Activated T-helper 17 cell treated with anti-CD3 and anti-CD28 coated beads, Interleukin-2, amount 50 U/mL, for 72 hours (primary cell): ENCODE data around the gene HABP2. TPM values are rescaled to one million over a fixed set of nuclear protein-coding genes. Genes with fewer than 3 reads are reported as not detected.

Experiments
- ATAC-seq: fragments of 150-1000 bp; cut with Tn5 transposase; replicated peaks from 2 replicates; pipeline ENCODE4 v1.10.0; 2021; ENCODE audit warnings: mild to moderate bottlenecking, moderate library complexity
- H3K27ac Mint-ChIP-seq: one replicate; pipeline ENCODE4 v1.8.0; 2022; ENCODE audit warnings: mixed read lengths
- H3K27me3 Mint-ChIP-seq: one replicate; pipeline ENCODE4 v1.8.0; 2022; ENCODE audit warnings: mixed read lengths
- H3K36me3 Mint-ChIP-seq: one replicate; pipeline ENCODE4 v1.8.0; 2022; ENCODE audit warnings: low read depth, mild to moderate bottlenecking, mixed read lengths
- H3K4me1 Mint-ChIP-seq: one replicate; pipeline ENCODE4 v1.8.0; 2022; ENCODE audit warnings: mixed read lengths
- H3K4me3 Mint-ChIP-seq: one replicate; pipeline ENCODE4 v1.8.0; 2022; ENCODE audit warnings: mild to moderate bottlenecking, mixed read lengths
- H3K9me3 Mint-ChIP-seq: one replicate; pipeline ENCODE4 v1.8.0; 2022; ENCODE audit warnings: mixed read lengths
- total RNA-seq, 2 donors: library from RNA; stranded (reverse); gene quantifications; one replicate each; pipeline ENCODE4 v1.2.3, GENCODE V29; 2022

HABP2 gene
- total RNA-seq, 2 donors from 2014 or later = not detected

GRCh38 chr10:113521475-113521795 lies 31.4 kb upstream of the HABP2 start:
- no peaks in the 10 kb centered on the region for H3K4me1 Mint-ChIP-seq
- ATAC-seq = no peak
- H3K27me3 Mint-ChIP-seq = peaks cover 11% of the 10 kb centered on the region
- H3K9me3 Mint-ChIP-seq = no peaks in the 10 kb centered on the region
- H3K27ac Mint-ChIP-seq = no peak overlapping the region
- no peaks in the 10 kb centered on the region for H3K36me3 Mint-ChIP-seq
- no peak overlapping the region for H3K4me3 Mint-ChIP-seq

- Mint-ChIP-seq H3K4me1 (no peaks in the 10 kb centered on the region), H3K27ac (no peak overlapping the region), H3K9me3 (no peaks in the 10 kb centered on the region), H3K36me3 (no peaks in the 10 kb centered on the region), H3K4me3 (no peak overlapping the region), H3K27me3 (peaks cover 9% of the 10 kb centered on the region)
- no peak for ATAC-seq
Observed at GRCh38 chr10:113522460-113522859, 30.4 kb upstream of the HABP2 start.

GRCh38 chr10:113523071-113523470 lies 29.8 kb upstream of the HABP2 start:
- Mint-ChIP-seq H3K36me3 (no peaks in the 10 kb centered on the region), H3K4me3 (no peak overlapping the region), H3K9me3 (no peaks in the 10 kb centered on the region), H3K4me1 (no peaks in the 10 kb centered on the region), H3K27ac (no peak overlapping the region), H3K27me3 (peaks cover 9% of the 10 kb centered on the region)
- no peak for ATAC-seq

- no peak overlapping the region for H3K4me3 Mint-ChIP-seq
- ATAC-seq = no peak
- H3K27ac Mint-ChIP-seq = no peak overlapping the region
- peaks cover 9% of the 10 kb centered on the region for H3K27me3 Mint-ChIP-seq
- H3K36me3 Mint-ChIP-seq = no peaks in the 10 kb centered on the region
- H3K9me3 Mint-ChIP-seq = no peaks in the 10 kb centered on the region
- no peaks in the 10 kb centered on the region for H3K4me1 Mint-ChIP-seq
Observed at GRCh38 chr10:113523628-113524027, 29.2 kb upstream of the HABP2 start.

GRCh38 chr10:113524120-113524519 lies 28.7 kb upstream of the HABP2 start:
- no peak overlapping the region for H3K27ac Mint-ChIP-seq
- no peaks in the 10 kb centered on the region for H3K9me3 Mint-ChIP-seq
- no peak for ATAC-seq
- H3K4me1 Mint-ChIP-seq = no peaks in the 10 kb centered on the region
- peaks cover 9% of the 10 kb centered on the region for H3K27me3 Mint-ChIP-seq
- no peaks in the 10 kb centered on the region for H3K36me3 Mint-ChIP-seq
- H3K4me3 Mint-ChIP-seq = no peak overlapping the region

GRCh38 chr10:113524539-113525490 lies 28.0 kb upstream of the HABP2 start:
- ATAC-seq = no peak
- H3K27ac Mint-ChIP-seq = no peak overlapping the region
- peaks cover 13% of the 10 kb centered on the region for H3K27me3 Mint-ChIP-seq
- no peaks in the 10 kb centered on the region for H3K36me3 Mint-ChIP-seq
- no peaks in the 10 kb centered on the region for H3K4me1 Mint-ChIP-seq
- no peak overlapping the region for H3K4me3 Mint-ChIP-seq
- no peaks in the 10 kb centered on the region for H3K9me3 Mint-ChIP-seq

- Mint-ChIP-seq H3K36me3 (no peaks in the 10 kb centered on the region), H3K4me1 (no peaks in the 10 kb centered on the region), H3K4me3 (no peak overlapping the region), H3K27ac (no peak overlapping the region), H3K27me3 (peaks cover 12% of the 10 kb centered on the region), H3K9me3 (no peaks in the 10 kb centered on the region)
- no peak for ATAC-seq
Observed at GRCh38 chr10:113525713-113526112, 27.1 kb upstream of the HABP2 start.

- H3K27ac Mint-ChIP-seq = no peak overlapping the region
- no peaks in the 10 kb centered on the region for H3K36me3 Mint-ChIP-seq
- no peaks in the 10 kb centered on the region for H3K4me1 Mint-ChIP-seq
- H3K4me3 Mint-ChIP-seq = no peak overlapping the region
- no peak for ATAC-seq
- H3K9me3 Mint-ChIP-seq = no peaks in the 10 kb centered on the region
- peaks cover 9% of the 10 kb centered on the region for H3K27me3 Mint-ChIP-seq
Observed at GRCh38 chr10:113527211-113527906, 25.5 kb upstream of the HABP2 start.

GRCh38 chr10:113528876-113529275 lies 24.0 kb upstream of the HABP2 start:
- ATAC-seq = no peak
- no peaks in the 10 kb centered on the region for H3K9me3 Mint-ChIP-seq
- peaks cover 12% of the 10 kb centered on the region for H3K27me3 Mint-ChIP-seq
- no peak overlapping the region for H3K4me3 Mint-ChIP-seq
- H3K4me1 Mint-ChIP-seq = no peaks in the 10 kb centered on the region
- no peaks in the 10 kb centered on the region for H3K36me3 Mint-ChIP-seq
- H3K27ac Mint-ChIP-seq = no peak overlapping the region

GRCh38 chr10:113529575-113529974 lies 23.3 kb upstream of the HABP2 start:
- Mint-ChIP-seq H3K27me3 (peaks cover 17% of the 10 kb centered on the region), H3K4me3 (no peak overlapping the region), H3K9me3 (no peaks in the 10 kb centered on the region)

GRCh38 chr10:113530476-113530875 lies 22.4 kb upstream of the HABP2 start:
- ATAC-seq = no peak
- H3K27me3 Mint-ChIP-seq = peaks cover 21% of the 10 kb centered on the region
- H3K27ac Mint-ChIP-seq = no peak overlapping the region
- H3K9me3 Mint-ChIP-seq = no peaks in the 10 kb centered on the region
- no peaks in the 10 kb centered on the region for H3K36me3 Mint-ChIP-seq
- no peaks in the 10 kb centered on the region for H3K4me1 Mint-ChIP-seq
- no peak overlapping the region for H3K4me3 Mint-ChIP-seq

More at GRCh38 chr10:113529575-113529974, 23.3 kb upstream of the HABP2 start:
- ATAC-seq = no peak
- Mint-ChIP-seq H3K36me3 (no peaks in the 10 kb centered on the region), H3K27ac (no peak overlapping the region), H3K4me1 (no peaks in the 10 kb centered on the region)

GRCh38 chr10:113532724-113533123 lies 20.1 kb upstream of the HABP2 start:
- no peaks in the 10 kb centered on the region for H3K36me3 Mint-ChIP-seq
- H3K4me1 Mint-ChIP-seq = no peaks in the 10 kb centered on the region
- no peak overlapping the region for H3K27ac Mint-ChIP-seq
- peaks cover 23% of the 10 kb centered on the region for H3K27me3 Mint-ChIP-seq
- H3K4me3 Mint-ChIP-seq = no peak overlapping the region
- ATAC-seq = no peak
- no peaks in the 10 kb centered on the region for H3K9me3 Mint-ChIP-seq

GRCh38 chr10:113533801-113534200 lies 19.1 kb upstream of the HABP2 start:
- no peak for ATAC-seq
- H3K9me3 Mint-ChIP-seq = no peaks in the 10 kb centered on the region

GRCh38 chr10:113534423-113534822 lies 18.4 kb upstream of the HABP2 start:
- H3K4me3 Mint-ChIP-seq = no peak overlapping the region
- H3K4me1 Mint-ChIP-seq = no peaks in the 10 kb centered on the region
- H3K9me3 Mint-ChIP-seq = no peaks in the 10 kb centered on the region
- H3K36me3 Mint-ChIP-seq = no peaks in the 10 kb centered on the region
- H3K27ac Mint-ChIP-seq = no peak overlapping the region
- peaks cover 20% of the 10 kb centered on the region for H3K27me3 Mint-ChIP-seq
- ATAC-seq = no peak

More at GRCh38 chr10:113533801-113534200, 19.1 kb upstream of the HABP2 start:
- Mint-ChIP-seq H3K27me3 (peaks cover 23% of the 10 kb centered on the region), H3K4me1 (no peaks in the 10 kb centered on the region), H3K36me3 (no peaks in the 10 kb centered on the region), H3K4me3 (no peak overlapping the region), H3K27ac (no peak overlapping the region)

GRCh38 chr10:113537672-113538071 lies 15.2 kb upstream of the HABP2 start:
- Mint-ChIP-seq H3K27ac (no peak overlapping the region), H3K9me3 (no peaks in the 10 kb centered on the region), H3K27me3 (peaks cover 25% of the 10 kb centered on the region), H3K4me3 (no peak overlapping the region), H3K4me1 (no peaks in the 10 kb centered on the region), H3K36me3 (no peaks in the 10 kb centered on the region)
- ATAC-seq = no peak
